OCI-LY3 (cell line): Measurements from ENCODE around the gene ACSM5.
"Not testable (repeated sequence)": the region's sequence is repeated elsewhere in the genome, so short reads cannot be mapped to it uniquely, and the experiment has no call there.

Experiments
- H2AFZ ChIP-seq: fragments of 200-600, 300-600 bp; shearing (Covaris generic); 2 replicates; pipeline ENCODE4 v1.6.0; 2014; ENCODE audit warnings: antibody characterized with exemption, low read depth, low read length
- H3K27ac ChIP-seq: fragments of 200-600, 300-600 bp; sonication (generic); 2 replicates; pipeline ENCODE4 v1.5.1; 2014; ENCODE audit warnings: mild to moderate bottlenecking, low read length, moderate library complexity, mixed read lengths
- H3K27me3 ChIP-seq: fragments of 200-600, 300-600 bp; sonication (generic); 2 replicates; pipeline ENCODE4 v1.6.1; 2014; ENCODE audit warnings: low read depth, low read length, mixed read lengths
- H3K36me3 ChIP-seq: fragments of 200-600, 300-600 bp; sonication (generic); replicated peaks from 2 replicates; pipeline ENCODE3; 2014; ENCODE audit warnings: low read depth, low read length, mixed read lengths
- H3K4me1 ChIP-seq: fragments of 300-600, 200-600 bp; sonication (generic); 2 replicates; pipeline ENCODE4 v1.6.1; 2014; ENCODE audit warnings: low read length, mixed read lengths
- H3K4me2 ChIP-seq: fragments of 200-600, 300-600 bp; sonication (generic); 2 replicates; pipeline ENCODE4 v1.6.1; 2014; ENCODE audit warnings: low read length, mixed read lengths
- H3K4me3 ChIP-seq: fragments of 300-600, 200-600 bp; sonication (generic); 2 replicates; pipeline ENCODE4 v1.5.1; 2014; ENCODE audit warnings: antibody characterized with exemption, mild to moderate bottlenecking, low read length, moderate library complexity
- H3K79me2 ChIP-seq: fragments of 300-600, 200-600 bp; shearing (Covaris generic); 2 replicates; pipeline ENCODE4 v1.6.1; 2014; ENCODE audit warnings: mild to moderate bottlenecking, low read length, mixed read lengths
- H3K9ac ChIP-seq: fragments of 300-600, 200-600 bp; shearing (Covaris generic); 2 replicates; pipeline ENCODE4 v1.6.0; 2014; ENCODE audit warnings: mild to moderate bottlenecking, low read length, moderate library complexity
- H3K9me3 ChIP-seq: fragments of 200-600, 300-600 bp; shearing (Covaris generic); 2 replicates; pipeline ENCODE4 v1.6.1; 2014; ENCODE audit warnings: low read length, mixed read lengths; ENCODE audit not compliant: insufficient read depth
- H4K20me1 ChIP-seq: fragments of 200-600, 300-600 bp; sonication (generic); 2 replicates; pipeline ENCODE4 v1.6.1; 2016; ENCODE audit warnings: low read length, mixed read lengths; ENCODE audit not compliant: insufficient read depth
- CTCF ChIP-seq: fragments of 200-600, 300-600 bp; sonication (generic); IDR thresholded peaks from 2 replicates; pipeline ENCODE4 v1.5.1; 2014; ENCODE audit warnings: antibody characterized with exemption, low read length, low read depth
- EZH2phosphoT487 ChIP-seq: fragments of 200-600 bp; shearing (Covaris generic); IDR thresholded peaks from 2 replicates; pipeline ENCODE4 v1.6.1; 2018; ENCODE audit warnings: antibody characterized with exemption, mixed run types, low read depth

ACSM5 gene

GRCh38 chr16:20404637-20405036 is 4.7 kb upstream of the ACSM5 start, which contains the start of gene PDILT:
Gene PDILT (minus strand): TSS chr16:20404737. CDS start chr16:20399300, 5,437 bp downstream.
- Histone ChIP-seq H3K4me1 (peaks cover 11% of the 10 kb centered on the region), H3K27me3 (no peaks in the 10 kb centered on the region), H3K9me3 (no peaks in the 10 kb centered on the region), H4K20me1 (no peaks in the 10 kb centered on the region), H3K79me2 (no peaks in the 10 kb centered on the region), H2AFZ (no peak within 1 kb of the TSS), H3K27ac (no peak within 1 kb of the TSS), H3K4me3 (no peak within 1 kb of the TSS), H3K9ac (no peak within 1 kb of the TSS), H3K4me2 (no peak within 1 kb of the TSS), H3K36me3 (no peaks in the 10 kb centered on the region)
- no peak for TF ChIP-seq CTCF
- TF ChIP-seq EZH2phosphoT487: no peak

DNA sequence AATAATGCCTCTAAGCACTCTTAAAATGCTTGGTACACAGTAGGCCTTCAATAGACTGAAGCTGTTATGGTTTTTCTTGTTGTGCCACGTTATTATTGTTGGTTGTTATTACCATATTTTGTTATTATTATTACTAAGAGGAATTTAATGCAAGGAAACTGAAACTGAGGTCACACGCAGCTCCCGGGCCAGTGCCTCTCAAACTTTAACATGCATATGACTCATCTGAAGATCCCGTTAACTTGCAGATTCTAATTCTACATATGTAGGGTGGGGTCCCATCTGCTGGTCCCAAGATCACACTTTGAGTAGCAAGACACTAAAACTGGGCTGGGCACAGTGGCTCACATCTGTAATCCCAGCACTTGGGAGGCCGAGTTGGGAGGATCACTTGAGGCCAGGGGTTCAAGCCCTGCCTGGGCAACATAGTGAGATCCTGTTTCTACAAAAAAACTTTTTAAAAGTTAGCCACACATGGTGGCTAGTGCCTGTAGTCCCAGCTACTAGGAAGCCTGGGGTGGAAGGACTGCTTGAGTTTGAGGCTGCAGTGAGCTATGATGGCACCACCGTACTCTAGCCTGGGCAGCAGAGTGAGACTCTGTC is 888 bp downstream of the ACSM5 start:
- H4K20me1 ChIP-seq: no peaks in the 10 kb centered on the region
- H3K27ac ChIP-seq: peak overlapping the region; percentile 96
- H3K4me1 ChIP-seq: peaks cover 29% of the 10 kb centered on the region
- H3K4me3 ChIP-seq: no peak overlapping the region
- H3K36me3 ChIP-seq: no peaks in the 10 kb centered on the region
- H3K9ac ChIP-seq: peak overlapping the region; percentile 26; the same call in 1 of the 2 replicates
- peak overlapping the region; percentile 60 for H3K4me2 ChIP-seq
- H3K27me3 ChIP-seq: peaks cover 4% of the 10 kb centered on the region; the same call in 1 of the 2 replicates
- no peak for TF ChIP-seq EZH2phosphoT487
- no peaks in the 10 kb centered on the region for H3K9me3 ChIP-seq
- H3K79me2 ChIP-seq: no peaks in the 10 kb centered on the region
- H2AFZ ChIP-seq: peak overlapping the region; percentile 63; the same call in 1 of the 2 replicates

GRCh38 chr16:20411055-20411454 is 1.7 kb downstream of the ACSM5 start:
- H3K4me2 ChIP-seq: no peak overlapping the region
- no peak overlapping the region for H3K27ac ChIP-seq

DNA sequence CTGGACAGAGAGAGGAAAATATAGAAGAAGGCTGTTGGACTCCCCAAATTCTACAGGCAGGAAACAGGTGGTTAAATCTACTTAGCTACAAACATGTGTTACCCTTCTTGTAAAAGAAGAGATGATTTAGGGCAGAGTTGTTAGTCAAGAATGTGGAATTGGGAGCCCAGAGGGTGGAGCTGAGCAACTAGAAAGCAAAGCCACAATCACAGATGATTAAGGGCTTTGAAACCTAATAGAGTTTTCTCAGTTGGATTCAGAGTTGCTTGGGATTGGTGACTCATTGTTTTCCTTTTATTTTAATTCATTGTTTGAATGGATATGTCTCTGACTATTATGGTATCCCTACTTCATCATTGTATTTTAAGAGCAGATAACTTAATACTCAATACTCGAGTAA is 6.2 kb downstream of the ACSM5 start:
- H3K4me2 ChIP-seq: no peak overlapping the region
- no peaks in the 10 kb centered on the region for H3K79me2 ChIP-seq
- H2AFZ ChIP-seq: no peak overlapping the region
- no peak overlapping the region for H3K4me3 ChIP-seq
- no peak overlapping the region for H3K9ac ChIP-seq
- peak; percentile 17; the same call in 1 of the 2 replicates for TF ChIP-seq CTCF
- TF ChIP-seq EZH2phosphoT487: no peak
- H3K4me1 ChIP-seq: peaks cover 11% of the 10 kb centered on the region
- no peak overlapping the region for H3K27ac ChIP-seq
- H3K36me3 ChIP-seq: no peaks in the 10 kb centered on the region
- H3K9me3 ChIP-seq: no peaks in the 10 kb centered on the region
- peaks cover 4% of the 10 kb centered on the region; the same call in 1 of the 2 replicates for H3K27me3 ChIP-seq
- no peaks in the 10 kb centered on the region for H4K20me1 ChIP-seq

More at GRCh38 chr16:20411055-20411454, 1.7 kb downstream of the ACSM5 start:
- Histone ChIP-seq H3K79me2 (no peaks in the 10 kb centered on the region), H3K9me3 (no peaks in the 10 kb centered on the region), H2AFZ (no peak overlapping the region), H3K36me3 (no peaks in the 10 kb centered on the region), H3K9ac (no peak overlapping the region), H3K4me1 (peaks cover 31% of the 10 kb centered on the region), H3K27me3 (peaks cover 4% of the 10 kb centered on the region; the same call in 1 of the 2 replicates), H3K4me3 (no peak overlapping the region), H4K20me1 (no peaks in the 10 kb centered on the region)
- TF ChIP-seq CTCF (no peak), EZH2phosphoT487 (no peak)

GRCh38 chr16:20419093-20419492 is 9.8 kb downstream of the ACSM5 start:
- not testable (repeated sequence) for H4K20me1 ChIP-seq, H3K4me3 ChIP-seq, H3K27ac ChIP-seq, H3K79me2 ChIP-seq, H3K27me3 ChIP-seq, H3K4me1 ChIP-seq, H3K9me3 ChIP-seq, H2AFZ ChIP-seq, H3K9ac ChIP-seq, H3K4me2 ChIP-seq, H3K36me3 ChIP-seq

GRCh38 chr16:20421748-20422147 is 12.4 kb downstream of the ACSM5 start:
- not testable (repeated sequence) for H4K20me1 ChIP-seq, H3K4me2 ChIP-seq, H3K9ac ChIP-seq, H3K9me3 ChIP-seq, H3K79me2 ChIP-seq, H3K36me3 ChIP-seq, H3K27me3 ChIP-seq, H3K27ac ChIP-seq, H3K4me1 ChIP-seq, H3K4me3 ChIP-seq, H2AFZ ChIP-seq

- not testable (repeated sequence) for H3K9me3 ChIP-seq, H3K9ac ChIP-seq, H2AFZ ChIP-seq, H3K4me1 ChIP-seq, H3K27ac ChIP-seq, H3K4me3 ChIP-seq, H3K79me2 ChIP-seq, H4K20me1 ChIP-seq, H3K36me3 ChIP-seq, H3K4me2 ChIP-seq, H3K27me3 ChIP-seq
Measured at GRCh38 chr16:20423772-20424128, 14.4 kb downstream of the ACSM5 start.
